SU-DHL-6 (cell line): ENCODE data around the gene POC1B.

Experiments
- EZH2phosphoT487 ChIP-seq: fragments of 200-600 bp; sonication (generic), shearing (Covaris generic); conservative IDR thresholded peaks from 2 replicates; pipeline ENCODE4 v1.6.1; 2018; ENCODE audit warnings: mild to moderate bottlenecking, antibody characterized with exemption, low read length, moderate library complexity, mixed read lengths
- TF ChIP-seq, protein P1 (sequence below): fragments of 200-600 bp; sonication (generic); IDR thresholded peaks from one replicate; pipeline ENCODE4 v1.5.1; 2017; ENCODE audit warnings: antibody characterized with exemption, mild to moderate bottlenecking, low read length, moderate library complexity; ENCODE audit not compliant: insufficient read depth, poor library complexity, severe bottlenecking

DNA sequence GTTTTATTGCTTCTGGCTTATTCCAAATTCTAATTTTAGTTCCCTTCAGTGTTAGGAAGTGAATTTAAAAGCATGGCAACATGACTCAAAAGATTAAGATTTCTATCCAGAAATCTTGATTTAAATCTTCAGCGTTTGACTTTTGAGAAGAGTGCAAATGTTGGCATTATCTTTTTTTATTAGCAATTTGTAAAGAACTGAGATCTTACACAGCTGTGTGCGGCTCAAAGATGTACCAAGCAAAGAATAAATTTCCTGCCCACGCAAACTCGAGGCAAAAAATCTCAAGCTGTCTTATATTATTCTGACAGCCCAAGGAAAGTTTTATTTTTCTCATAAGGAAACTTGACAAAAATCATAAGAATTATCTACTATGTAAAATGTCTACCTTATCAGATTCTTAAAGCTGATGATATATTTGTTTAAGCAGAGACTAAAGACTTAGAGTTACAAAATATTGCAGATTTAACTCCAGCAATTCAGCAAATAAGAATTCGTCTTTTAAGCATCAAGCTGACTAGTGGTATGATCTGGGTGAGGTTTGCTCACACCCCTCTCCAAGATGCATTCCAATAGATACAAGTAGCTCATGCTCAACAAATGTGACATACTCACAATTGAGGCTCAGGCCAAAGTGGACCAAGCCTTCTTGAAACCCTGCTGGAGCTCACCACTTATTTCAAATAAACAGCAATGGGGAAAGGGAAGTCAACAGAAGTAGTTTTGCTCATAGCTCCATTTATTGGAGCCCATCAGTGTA is 47.4 kb upstream of the POC1B start:
- TF ChIP-seq, protein P1, sequence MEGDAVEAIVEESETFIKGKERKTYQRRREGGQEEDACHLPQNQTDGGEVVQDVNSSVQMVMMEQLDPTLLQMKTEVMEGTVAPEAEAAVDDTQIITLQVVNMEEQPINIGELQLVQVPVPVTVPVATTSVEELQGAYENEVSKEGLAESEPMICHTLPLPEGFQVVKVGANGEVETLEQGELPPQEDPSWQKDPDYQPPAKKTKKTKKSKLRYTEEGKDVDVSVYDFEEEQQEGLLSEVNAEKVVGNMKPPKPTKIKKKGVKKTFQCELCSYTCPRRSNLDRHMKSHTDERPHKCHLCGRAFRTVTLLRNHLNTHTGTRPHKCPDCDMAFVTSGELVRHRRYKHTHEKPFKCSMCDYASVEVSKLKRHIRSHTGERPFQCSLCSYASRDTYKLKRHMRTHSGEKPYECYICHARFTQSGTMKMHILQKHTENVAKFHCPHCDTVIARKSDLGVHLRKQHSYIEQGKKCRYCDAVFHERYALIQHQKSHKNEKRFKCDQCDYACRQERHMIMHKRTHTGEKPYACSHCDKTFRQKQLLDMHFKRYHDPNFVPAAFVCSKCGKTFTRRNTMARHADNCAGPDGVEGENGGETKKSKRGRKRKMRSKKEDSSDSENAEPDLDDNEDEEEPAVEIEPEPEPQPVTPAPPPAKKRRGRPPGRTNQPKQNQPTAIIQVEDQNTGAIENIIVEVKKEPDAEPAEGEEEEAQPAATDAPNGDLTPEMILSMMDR, result no peak
- no peak for TF ChIP-seq EZH2phosphoT487
